Measurements from ENCODE around the gene WNT5A.

DNA sequence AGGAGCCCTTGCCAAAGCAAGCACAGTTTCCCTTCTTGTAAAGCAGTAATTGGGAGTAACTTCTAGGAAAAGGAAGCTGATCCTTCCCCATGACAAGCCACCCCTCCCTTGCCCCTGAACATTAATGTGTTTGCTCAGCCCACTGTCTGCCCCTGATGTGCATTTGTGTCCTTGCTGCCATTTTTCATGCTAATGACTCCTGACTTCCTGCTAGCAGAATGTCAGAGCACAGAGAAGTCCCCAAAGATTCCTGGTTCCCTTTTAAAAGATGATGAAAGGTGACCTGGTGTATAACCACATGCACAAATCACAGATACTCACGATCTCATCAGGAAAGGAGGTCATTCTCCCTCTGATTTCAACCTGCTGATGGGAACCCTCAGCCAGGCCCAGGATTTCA, 44.2 kb upstream of the WNT5A start:
- no peak for TF ChIP-seq SUZ12 (IDR thresholded peaks at IDR 0.05; ENCODE audit: extremely low read depth, insufficient read depth, insufficient read length)
- TF ChIP-seq YY1 (IDR thresholded peaks at IDR 0.05; ENCODE audit: insufficient read depth, insufficient read length), result no peak

Data from NT2/D1 (cell line).